Measurements from ENCODE around the gene GNA12.

DNA sequence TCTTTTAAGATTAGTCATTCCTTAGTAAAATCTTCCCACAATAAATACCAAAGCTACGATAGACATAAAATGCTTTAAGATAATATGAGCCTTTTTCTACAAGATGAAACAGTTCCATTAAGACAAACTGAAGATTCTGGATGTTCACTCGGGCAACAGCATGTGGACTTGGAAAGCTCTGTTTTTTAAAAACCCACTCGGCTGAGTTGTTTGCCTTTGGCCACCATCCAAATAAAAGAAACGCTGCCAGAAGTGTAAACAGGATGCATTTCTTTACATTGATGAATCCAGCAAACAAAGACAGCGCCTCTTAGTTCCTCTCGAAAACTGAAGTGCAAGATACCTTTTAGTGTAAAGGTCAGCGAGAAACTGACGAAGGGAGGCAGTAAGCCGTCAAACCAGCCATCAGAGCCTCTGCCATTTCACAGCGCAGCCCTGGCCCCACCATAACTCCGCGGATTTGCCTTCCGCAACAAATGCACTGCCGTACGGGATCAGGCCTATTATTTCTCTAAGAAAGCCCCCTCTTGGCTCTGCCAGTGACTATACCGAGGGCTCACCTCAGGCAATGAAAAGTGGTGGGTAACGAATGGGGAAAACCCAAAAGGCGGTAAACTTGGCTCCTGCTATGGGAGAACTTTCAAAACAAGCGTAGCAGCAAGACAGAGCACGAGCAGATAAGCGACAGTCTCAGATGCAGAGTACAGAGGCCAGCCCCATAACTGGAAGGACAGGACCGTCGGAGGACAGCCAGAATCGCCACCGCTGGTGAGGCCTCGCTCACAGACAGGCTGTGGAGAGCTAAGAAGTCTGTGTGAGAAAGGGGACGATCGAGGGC, 41.4 kb downstream of the GNA12 start:
- TF ChIP-seq, protein P1, sequence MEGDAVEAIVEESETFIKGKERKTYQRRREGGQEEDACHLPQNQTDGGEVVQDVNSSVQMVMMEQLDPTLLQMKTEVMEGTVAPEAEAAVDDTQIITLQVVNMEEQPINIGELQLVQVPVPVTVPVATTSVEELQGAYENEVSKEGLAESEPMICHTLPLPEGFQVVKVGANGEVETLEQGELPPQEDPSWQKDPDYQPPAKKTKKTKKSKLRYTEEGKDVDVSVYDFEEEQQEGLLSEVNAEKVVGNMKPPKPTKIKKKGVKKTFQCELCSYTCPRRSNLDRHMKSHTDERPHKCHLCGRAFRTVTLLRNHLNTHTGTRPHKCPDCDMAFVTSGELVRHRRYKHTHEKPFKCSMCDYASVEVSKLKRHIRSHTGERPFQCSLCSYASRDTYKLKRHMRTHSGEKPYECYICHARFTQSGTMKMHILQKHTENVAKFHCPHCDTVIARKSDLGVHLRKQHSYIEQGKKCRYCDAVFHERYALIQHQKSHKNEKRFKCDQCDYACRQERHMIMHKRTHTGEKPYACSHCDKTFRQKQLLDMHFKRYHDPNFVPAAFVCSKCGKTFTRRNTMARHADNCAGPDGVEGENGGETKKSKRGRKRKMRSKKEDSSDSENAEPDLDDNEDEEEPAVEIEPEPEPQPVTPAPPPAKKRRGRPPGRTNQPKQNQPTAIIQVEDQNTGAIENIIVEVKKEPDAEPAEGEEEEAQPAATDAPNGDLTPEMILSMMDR (conservative IDR thresholded peaks at IDR 0.05), result no peak; the same call in 1 of the 2 replicates
- TF ChIP-seq ZFX (IDR thresholded peaks at IDR 0.05), result no peak
